ENCODE measurements around the gene RNF111.
"Not testable (repeated sequence)": the region's sequence is repeated elsewhere in the genome, so short reads cannot be mapped to it uniquely, and the experiment has no call there.

Gene RNF111

GRCh38 chr15:59059076-59059597 is 71.7 kb downstream of the RNF111 start:
- no peak for DNase-seq (ENCODE audit: low read depth in 2 of 2)

- DNase-seq (ENCODE audit: low read depth in 2 of 2): no peak
These were observed 72.9 kb downstream of the RNF111 start for GRCh38 chr15:59060348-59060747.

- no peak for DNase-seq (ENCODE audit: low read depth in 2 of 2)
These were observed 75.6 kb downstream of the RNF111 start for GRCh38 chr15:59063042-59063441.

- DNase-seq (ENCODE audit: low read depth in 2 of 2): no peak
These were observed 82.0 kb downstream of the RNF111 start for GRCh38 chr15:59069430-59069829.

GRCh38 chr15:59074607-59075006 is 87.1 kb downstream of the RNF111 start:
- no peak for DNase-seq (ENCODE audit: low read depth in 2 of 2)

GRCh38 chr15:59087731-59088130 is 100.3 kb downstream of the RNF111 start:
- no peak for DNase-seq (ENCODE audit: low read depth in 2 of 2)

- DNase-seq (ENCODE audit: low read depth in 2 of 2): no peak
These were observed 106.6 kb downstream of the RNF111 start for GRCh38 chr15:59094077-59094476.

- DNase-seq (ENCODE audit: low read depth in 2 of 2): no peak
These were observed 109.0 kb downstream of the RNF111 start for GRCh38 chr15:59096429-59096828.

GRCh38 chr15:59099162-59099685 is 111.8 kb downstream of the RNF111 start:
- no peak for DNase-seq (ENCODE audit: low read depth in 2 of 2)

GRCh38 chr15:59104602-59104911 is 117.1 kb downstream of the RNF111 start:
- DNase-seq (ENCODE audit: low read depth in 2 of 2): no peak

- peak; percentile 50 to 60 for DNase-seq (ENCODE audit: low read depth in 2 of 2)
These were observed 117.7 kb downstream of the RNF111 start, which contains the start of gene CCNB2 for GRCh38 chr15:59104912-59105732. TSS of gene CCNB2 (plus strand) at chr15:59105146. CDS start at chr15:59105269, 123 bp downstream.

GRCh38 chr15:59105854-59106253 is 118.4 kb downstream of the RNF111 start:
- DNase-seq (ENCODE audit: low read depth in 2 of 2): no peak

GRCh38 chr15:59111251-59111650 is 123.8 kb downstream of the RNF111 start:
- DNase-seq (ENCODE audit: low read depth in 2 of 2): no peak

- no peak for DNase-seq (ENCODE audit: low read depth in 2 of 2)
These were observed 127.6 kb downstream of the RNF111 start for GRCh38 chr15:59115047-59115446.

GRCh38 chr15:59116141-59116540 is 128.7 kb downstream of the RNF111 start:
- DNase-seq (ENCODE audit: low read depth in 2 of 2): no peak

GRCh38 chr15:59116771-59117170 is 129.3 kb downstream of the RNF111 start:
- no peak for DNase-seq (ENCODE audit: low read depth in 2 of 2)

- DNase-seq (ENCODE audit: low read depth in 2 of 2): no peak
These were observed 132.2 kb downstream of the RNF111 start for GRCh38 chr15:59119625-59120024.

GRCh38 chr15:59120937-59121336 is 133.5 kb downstream of the RNF111 start:
- DNase-seq (ENCODE audit: low read depth in 2 of 2): no peak

- DNase-seq (ENCODE audit: low read depth in 2 of 2): no peak
These were observed 136.8 kb downstream of the RNF111 start for GRCh38 chr15:59124261-59124660.

GRCh38 chr15:59125683-59126082 is 138.2 kb downstream of the RNF111 start:
- DNase-seq (ENCODE audit: low read depth in 2 of 2): not testable (repeated sequence)

GRCh38 chr15:59127255-59127654 is 139.8 kb downstream of the RNF111 start:
- DNase-seq (ENCODE audit: low read depth in 2 of 2): not testable (repeated sequence)

- DNase-seq (ENCODE audit: low read depth in 2 of 2): no peak
These were observed 144.0 kb downstream of the RNF111 start for GRCh38 chr15:59131456-59131855.

- DNase-seq (ENCODE audit: low read depth in 2 of 2): no peak
These were observed 144.6 kb downstream of the RNF111 start for GRCh38 chr15:59131969-59132562.

Measured in stimulated activated CD8-positive, alpha-beta memory T cell treated with anti-CD3 and anti-CD28 coated beads, Interleukin-7, amount 100 ng/mL, for 1 hour (primary cell).